ENCODE data around the gene LYPD8. TPM values are rescaled to one million over a fixed set of nuclear protein-coding genes. Genes with fewer than 3 reads are reported as not detected.
"Not testable (repeated sequence)": the region's sequence is repeated elsewhere in the genome, so short reads cannot be mapped to it uniquely, and the experiment has no call there.

Gene LYPD8, protein sequence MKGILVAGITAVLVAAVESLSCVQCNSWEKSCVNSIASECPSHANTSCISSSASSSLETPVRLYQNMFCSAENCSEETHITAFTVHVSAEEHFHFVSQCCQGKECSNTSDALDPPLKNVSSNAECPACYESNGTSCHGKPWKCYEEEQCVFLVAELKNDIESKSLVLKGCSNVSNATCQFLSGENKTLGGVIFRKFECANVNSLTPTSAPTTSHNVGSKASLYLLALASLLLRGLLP
- total RNA-seq, result not detected

DNA sequence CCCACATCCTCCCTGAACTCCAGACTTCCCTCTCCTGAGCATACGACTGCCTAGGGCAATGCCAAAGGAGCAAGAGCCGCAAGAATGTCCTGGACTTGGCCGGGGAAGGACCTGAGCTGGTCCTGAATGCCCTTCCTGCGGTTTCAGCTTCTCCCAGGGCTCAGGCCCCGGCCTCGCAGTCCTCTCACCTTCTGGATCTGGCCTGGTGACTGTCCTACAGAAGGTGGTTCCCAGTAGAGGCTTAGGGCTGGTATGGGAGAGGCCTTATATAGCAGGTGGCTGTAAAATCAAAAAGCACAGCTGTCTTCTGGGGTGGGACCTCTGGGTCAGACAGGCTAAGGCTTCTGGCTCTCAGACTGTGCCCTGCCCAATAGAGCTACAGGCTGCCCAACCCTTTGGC lies at the start of gene LYPD8:
Gene LYPD8, minus strand, starts transcription at position 243 of the 400 bp plus-strand sequence. CDS start 4,678 bp downstream, outside the sequence.
- DNase-seq (ENCODE audit: low spot score), result no peak
- no peak for ATAC-seq

DNA sequence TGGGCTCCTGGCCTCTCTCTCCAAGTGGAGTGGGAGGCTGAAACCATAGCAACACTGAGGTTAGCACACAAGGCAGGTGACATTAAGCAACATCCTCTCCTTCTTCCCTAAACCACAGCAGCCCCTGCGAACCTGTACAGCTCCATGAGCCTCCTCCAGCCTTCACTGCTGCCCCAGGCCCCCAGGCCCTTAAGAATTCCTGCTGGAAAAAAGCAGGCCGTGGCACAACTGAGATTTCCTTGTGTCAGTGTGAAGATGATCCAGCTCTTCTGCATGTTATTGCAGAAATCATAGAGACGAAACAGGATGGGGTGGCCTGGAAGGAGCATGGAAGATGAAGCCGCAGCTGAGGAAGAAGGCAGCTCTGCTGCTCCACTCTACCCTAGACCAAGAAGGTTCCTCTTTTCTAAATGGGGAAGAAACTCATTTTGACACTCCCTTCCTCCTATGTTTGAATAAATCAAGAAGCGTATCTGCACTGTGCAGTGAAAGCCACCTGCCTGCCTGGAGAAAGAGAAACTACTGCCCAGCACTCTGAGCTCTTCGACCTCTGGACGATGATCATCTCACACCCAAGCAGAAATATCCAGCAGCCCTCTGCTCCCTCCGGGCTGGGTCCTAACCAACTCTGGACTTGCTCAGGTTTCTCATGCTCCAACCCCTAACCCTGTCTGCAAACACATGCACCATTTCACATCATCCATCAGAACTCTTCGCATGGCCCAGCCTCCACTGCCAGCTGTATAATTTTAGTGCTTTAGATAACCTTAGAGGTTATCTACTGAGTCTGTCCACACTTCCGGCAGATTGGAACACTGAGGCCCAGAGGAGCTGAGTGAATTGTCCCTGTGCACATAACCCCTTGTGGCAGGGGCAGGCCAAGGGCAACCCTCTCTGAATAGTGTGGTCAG lies 49.5 kb upstream of the LYPD8 start:
- peak; percentile 44 for DNase-seq (ENCODE audit: low spot score)

DNA sequence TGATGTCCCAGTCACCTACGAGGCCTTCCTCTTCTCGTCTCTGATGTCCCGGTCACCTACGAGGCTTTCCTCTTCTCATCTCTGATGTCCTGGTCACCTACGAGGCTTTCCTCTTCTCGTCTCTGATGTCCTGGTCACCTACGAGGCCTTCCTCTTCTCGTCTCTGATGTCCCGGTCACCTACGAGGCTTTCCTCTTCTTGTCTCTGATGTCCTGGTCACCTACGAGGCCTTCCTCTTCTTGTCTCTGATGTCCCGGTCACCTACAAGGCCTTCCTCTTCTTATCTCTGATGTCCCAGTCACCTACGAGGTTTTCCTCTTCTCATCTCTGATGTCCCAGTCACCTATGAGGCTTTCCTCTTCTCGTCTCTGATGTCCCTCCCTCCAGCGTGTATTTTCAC lies 47.9 kb upstream of the LYPD8 start:
- ATAC-seq, result not testable (repeated sequence)
- DNase-seq (ENCODE audit: low spot score), result peak; percentile 29

More for the DNA sequence above, 49.5 kb upstream of the LYPD8 start:
- peak; percentile 66 for ATAC-seq

DNA sequence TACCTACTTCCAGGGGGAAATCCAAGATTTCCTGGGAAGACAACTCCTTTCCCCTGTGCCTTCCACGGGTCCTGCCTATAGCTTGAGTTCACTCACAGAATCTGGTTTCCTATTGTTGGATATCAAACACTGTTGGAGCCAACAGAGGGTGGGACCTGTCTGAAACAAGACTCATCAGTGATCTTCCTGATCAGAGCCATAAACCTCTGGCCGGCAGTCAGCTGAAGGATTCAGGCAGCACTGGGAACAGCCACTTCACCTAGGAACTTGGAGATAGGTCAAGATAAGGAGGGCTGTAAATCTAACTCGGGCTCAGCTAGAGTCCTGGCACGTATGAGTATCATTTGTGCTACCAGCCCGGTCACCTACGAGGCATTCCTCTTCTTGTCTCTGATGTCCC lies 46.9 kb upstream of the LYPD8 start:
- no peak for ATAC-seq
- peak; percentile 22 for DNase-seq (ENCODE audit: low spot score)

DNA sequence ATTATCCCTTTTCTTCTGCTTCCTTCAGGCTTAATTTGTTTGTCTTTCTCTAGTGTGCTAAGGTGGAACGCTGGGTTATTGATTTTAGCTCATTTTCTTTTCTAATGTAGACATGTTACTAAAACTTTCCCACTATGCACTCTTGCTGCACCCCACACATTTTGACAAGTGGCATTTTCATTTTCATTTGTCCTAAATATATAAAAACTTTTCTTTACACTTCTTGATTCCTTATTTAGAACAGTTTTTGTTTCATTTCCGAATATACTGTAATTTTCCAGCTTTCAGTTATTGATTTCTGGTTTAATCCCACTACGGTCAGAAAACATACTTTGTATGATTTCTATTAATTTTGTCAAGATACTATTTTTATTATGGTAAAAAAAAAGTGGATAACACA lies 44.9 kb upstream of the LYPD8 start:
- ATAC-seq (no peak), DNase-seq (ENCODE audit: low spot score) (no peak)

DNA sequence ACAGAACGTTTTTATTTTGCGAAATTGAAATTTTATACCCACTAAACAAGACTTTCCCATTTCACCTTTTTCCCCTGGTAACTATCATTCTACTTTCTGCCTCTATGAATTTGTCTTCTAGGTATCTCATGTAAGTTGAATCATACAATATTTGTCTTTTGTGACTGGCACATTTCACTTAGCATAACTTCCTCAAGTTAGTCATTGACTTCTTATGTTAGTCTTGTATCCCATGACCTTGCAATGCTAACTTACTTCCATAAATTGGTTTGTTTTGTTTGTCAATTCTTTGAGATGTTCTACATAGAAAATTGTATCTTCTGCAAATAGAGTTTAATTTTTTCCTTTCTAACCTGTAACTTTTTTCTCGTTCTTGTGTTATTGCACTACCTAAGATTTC lies 43.2 kb upstream of the LYPD8 start:
- DNase-seq (ENCODE audit: low spot score) (no peak), ATAC-seq (no peak)

DNA sequence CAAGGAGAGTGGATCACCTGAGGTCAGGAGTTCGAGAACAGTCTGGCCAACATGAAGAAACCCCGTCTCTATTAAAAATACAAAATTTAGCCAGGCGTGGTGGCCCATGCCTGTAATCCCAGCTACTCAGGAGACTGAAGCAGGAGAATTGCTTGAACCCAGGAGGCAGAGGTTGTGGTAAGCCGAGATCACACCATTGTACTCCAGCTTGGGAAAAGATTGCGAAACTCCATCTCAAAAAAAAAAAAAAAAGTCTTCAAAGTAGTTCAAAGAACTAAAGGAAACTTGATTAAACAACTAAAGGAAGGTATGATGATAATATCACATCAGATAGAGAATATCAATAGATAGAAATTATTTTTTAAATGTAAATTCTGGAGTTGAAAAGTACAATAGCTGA lies 39.1 kb upstream of the LYPD8 start:
- not testable (repeated sequence) for ATAC-seq; DNase-seq (ENCODE audit: low spot score)

DNA sequence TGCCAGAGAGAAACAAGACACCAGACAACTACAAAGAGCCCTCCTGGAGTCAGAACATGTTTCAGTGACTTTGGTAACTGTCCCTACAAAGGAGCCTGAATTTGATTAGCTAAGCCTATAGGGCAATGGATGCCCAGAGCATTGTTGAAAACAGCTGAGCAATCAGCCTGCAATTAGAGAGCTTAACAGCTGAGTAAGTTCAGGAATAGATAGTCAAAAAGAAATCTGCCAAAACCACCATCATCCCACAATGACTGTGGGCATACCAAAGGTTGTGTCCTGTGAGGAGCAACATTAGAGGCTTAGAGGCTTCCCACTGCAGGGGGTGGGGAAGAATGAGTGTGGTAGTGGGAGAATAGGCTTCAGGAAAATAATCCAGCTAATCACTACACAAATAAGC lies 38.0 kb upstream of the LYPD8 start:
- ATAC-seq (no peak), DNase-seq (ENCODE audit: low spot score) (no peak)

DNA sequence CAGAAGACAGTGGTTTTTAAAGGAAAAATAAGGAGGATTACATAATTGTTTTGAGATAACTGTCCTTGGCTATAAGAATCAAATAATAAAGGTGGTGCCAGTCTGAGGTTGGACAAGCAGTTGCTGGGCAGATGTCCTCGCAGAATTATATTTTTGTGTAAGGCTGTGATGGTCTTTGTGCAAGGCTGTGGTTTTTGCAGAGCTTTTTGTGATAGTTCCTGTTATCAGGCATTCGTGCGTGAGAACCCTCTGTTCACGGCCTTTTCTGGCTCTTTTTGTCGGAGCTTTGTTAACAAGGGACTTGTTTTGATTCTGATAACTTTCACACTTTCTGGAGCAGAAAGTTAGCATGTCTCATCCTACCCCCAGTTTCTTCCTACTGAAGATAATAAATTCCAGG lies 36.8 kb upstream of the LYPD8 start:
- no peak for ATAC-seq

DNA sequence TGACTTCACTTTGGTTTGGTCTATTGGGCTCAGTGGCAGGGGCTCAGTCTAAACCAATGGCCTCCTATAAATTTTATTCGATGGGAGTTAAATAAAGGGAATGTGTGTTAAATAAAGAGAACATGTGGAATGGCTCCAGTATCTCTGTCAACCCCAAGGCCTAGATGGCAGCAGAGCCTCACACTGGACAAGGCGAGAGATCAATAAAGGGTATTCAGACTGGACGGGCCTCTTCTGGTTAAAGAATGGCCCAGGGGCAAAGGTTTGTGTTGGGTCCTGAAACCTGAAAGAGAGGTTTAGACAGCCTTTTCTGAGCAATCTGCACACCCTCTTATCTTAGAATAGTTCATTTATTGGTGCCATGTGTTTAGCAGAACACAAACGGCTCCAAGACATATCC lies 35.5 kb upstream of the LYPD8 start:
- ATAC-seq (peak; percentile 96), DNase-seq (ENCODE audit: low spot score) (no peak)

More for the DNA sequence above, 36.8 kb upstream of the LYPD8 start:
- no peak for DNase-seq (ENCODE audit: low spot score)

DNA sequence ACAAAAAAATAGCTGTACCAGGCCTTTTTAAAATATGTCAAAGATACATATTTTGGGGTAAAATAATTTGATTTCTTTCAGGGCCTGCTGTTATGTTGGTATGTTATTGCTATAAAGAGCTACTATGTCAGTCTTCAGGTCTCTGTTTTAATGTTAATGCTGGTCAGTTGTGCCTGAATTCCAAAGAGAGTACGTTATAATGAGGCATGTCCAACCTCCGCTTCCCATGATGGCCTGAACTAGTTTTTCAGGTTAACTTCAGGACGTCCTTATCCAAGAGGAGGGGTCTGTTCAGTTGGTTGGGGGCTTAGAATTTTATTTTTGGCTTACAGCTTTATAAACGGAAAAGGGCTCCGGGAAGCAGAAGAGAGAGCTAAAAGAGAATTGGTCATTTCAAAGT lies 34.9 kb upstream of the LYPD8 start:
- ATAC-seq, result no peak
- DNase-seq (ENCODE audit: low spot score), result no peak

DNA sequence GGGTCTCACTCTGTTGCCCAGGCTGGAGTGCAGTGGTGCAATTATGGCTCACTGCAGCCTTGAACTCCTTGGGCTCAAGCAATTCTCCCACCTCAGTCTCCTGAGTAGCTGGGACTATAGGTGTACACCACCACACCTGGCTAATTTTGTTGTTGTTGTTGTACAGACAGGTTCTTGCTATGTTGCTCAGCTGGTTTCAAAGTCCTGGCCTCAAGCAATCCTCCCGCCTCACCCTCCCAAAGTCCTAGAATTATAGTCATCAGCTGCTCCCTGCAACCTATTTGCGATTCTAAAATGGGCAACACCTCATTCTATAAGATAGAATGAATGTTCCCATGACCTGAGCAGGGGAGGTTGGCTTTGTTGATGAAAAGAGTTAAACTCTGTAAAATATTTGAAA lies 33.8 kb upstream of the LYPD8 start:
- not testable (repeated sequence) for ATAC-seq; DNase-seq (ENCODE audit: low spot score)

DNA sequence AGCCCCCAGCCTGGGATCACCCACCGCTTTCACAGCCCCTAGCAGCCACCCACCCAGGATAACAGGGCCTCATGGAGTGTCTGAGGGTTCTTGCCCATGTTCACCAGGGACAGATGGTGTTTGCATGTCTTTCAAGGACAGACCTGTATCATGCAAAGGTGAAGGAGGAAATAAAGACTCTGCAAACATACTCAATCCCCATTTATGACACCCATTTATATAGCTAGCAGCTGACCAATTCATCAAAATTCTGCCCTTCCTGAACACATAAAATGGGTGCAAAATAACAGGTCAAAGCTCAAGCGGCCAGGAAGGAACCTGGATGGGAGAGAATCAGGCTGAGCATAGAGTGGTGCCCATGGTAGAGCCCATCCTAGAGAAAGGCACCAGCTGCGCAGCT lies 32.8 kb upstream of the LYPD8 start:
- DNase-seq (ENCODE audit: low spot score) (no peak), ATAC-seq (no peak)

DNA sequence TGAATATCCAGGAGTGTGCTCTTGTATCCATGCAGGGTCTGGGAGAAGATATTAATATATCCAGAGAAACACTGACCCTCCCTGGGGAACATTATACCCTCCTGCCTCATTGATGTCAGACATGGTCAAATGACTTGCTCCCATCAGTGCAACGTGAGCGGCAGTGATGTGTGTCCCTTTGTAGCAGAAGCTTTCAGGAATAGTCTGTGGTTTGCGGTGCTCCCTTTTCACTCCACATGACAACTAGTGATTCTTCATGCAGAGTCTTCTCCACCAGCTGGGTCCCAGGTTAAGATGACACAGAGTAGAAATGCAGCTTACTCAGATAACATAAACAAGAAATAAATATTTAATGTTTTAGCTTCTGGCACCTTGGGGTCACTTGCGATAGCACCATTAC lies 31.9 kb upstream of the LYPD8 start:
- DNase-seq (ENCODE audit: low spot score) (no peak), ATAC-seq (no peak)

DNA sequence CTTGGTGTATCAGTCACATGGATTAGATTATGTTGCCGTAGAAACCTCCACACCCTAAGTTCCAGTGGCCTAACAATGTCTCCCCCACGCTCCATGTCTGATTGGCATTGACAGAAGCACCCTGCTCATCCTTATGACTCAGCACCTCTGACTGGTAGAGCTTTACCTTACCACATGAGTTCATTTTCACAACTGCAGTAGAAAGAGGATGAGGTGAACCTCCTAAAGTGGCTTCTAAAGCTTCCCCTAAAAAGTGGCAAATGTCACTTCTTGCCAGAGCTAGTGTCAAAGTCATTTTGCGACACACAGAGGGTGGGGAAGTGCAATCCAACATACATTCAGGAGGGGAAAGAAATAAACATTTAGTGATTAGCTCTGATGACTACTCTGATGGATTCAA lies 30.6 kb upstream of the LYPD8 start:
- no peak for DNase-seq (ENCODE audit: low spot score)

DNA sequence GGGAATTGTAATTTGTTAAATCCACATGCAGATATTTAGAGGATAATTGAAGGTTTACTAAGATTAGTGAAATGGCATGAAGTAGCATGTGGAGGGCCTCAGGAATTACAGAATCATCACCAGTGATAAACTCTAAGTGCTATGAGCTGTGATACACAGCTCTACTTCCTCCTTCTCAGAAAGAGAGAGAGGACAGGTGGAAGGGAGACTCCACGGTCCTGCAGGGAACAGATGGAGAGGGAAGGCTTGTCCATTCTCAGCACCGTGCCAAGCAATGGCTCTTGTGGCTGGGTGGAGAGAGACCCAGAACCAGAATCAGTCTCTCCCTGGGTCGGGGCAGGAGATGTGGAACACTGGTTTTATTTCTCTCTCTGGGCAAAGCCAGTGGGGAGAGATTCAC lies 27.8 kb upstream of the LYPD8 start:
- DNase-seq (ENCODE audit: low spot score) (no peak), ATAC-seq (no peak)

More for the DNA sequence above, 30.6 kb upstream of the LYPD8 start:
- no peak for ATAC-seq

DNA sequence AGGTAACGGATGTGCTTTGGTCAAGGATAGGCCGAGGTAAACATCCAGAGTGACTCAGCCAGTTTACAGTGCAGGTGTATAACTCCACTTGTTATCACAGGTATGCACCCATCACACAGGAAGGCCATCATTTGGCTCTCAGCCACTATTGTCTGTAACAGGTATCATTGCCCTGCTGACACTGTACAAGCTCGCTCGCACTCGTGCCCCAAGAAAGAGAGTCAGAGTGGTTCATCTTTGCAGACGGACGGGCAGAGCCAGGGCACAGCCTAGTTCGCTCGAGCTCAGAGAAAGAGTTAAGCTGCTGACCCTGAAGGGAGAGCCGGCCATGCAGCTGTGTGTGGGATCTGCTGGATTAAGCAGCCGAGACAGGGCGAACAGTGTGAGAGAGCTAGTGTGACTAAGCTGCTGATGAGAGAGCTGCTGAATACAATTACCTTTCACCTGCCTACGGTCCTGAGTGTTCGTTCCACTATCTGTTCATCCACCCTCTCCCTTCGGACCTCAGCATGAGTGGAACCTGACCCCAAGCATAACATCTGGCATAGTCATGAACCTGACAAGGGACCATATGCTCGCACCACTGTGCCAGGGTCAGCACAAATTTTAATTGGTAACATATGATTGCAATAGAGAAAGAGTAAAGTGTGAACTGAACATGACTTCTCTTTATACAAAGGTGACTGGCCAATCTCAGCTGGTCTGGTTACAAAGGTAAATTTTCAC lies 27.0 kb upstream of the LYPD8 start:
- ATAC-seq (no peak), DNase-seq (ENCODE audit: low spot score) (no peak)

DNA sequence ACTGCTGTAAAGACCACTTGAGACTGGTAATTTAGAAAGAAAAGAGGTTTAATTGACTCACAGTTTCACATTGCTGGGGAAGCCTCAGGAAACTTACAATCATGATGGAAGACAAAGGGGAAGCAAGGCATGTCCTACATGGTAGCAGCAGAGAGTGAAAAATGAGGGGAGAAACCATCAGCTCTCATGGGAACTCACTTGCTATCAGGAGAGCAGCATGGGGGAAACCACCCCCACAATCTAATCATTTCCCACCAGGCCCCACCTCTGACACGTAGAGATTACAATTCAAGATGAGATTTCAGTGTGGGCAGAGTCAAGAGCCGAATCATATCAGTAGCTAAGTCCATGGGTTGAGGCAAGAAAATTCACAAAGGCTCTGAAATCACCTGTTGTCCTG lies 23.8 kb upstream of the LYPD8 start:
- no peak for ATAC-seq
- DNase-seq (ENCODE audit: low spot score), result no peak

DNA sequence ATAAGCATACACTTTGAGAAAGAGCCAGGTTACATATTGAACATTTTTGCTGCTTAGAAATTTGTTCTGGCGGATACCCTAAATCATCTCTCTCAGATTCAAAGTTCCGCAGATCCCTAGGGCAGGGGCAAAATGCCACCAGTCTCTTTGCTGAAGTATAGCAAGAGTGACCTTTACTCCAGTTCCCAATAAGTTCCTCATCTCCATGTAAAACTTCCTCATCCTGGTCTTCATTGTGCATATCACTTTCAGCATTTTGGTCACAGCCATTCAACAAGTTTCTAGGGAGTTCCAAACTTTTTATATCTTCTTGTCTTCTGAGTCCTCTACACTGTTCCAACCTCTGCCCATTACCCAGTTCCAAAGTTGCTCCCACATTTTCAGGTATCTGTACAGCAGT lies 23.3 kb upstream of the LYPD8 start:
- DNase-seq (ENCODE audit: low spot score) (no peak), ATAC-seq (no peak)

DNA sequence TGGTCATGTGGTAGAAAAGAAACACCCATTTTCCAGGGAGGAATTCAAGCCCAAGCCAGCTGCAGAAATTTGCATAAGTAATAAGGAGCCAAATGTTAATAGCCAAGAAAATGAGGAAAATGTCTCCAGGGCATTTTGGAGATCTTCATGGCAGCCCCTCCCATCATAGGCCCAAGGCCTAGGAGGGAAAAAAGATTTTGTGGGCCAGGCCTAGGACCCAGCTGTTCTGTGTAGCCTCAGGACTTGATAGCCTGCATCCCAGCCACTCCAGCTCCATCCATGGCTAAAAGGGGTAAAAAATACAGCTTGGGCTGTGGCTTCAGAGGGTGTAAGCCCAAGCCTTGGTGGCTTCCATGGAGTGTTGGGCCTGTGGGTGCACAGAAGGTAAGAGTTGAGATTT lies 21.4 kb upstream of the LYPD8 start:
- DNase-seq (ENCODE audit: low spot score) (no peak), ATAC-seq (no peak)

DNA sequence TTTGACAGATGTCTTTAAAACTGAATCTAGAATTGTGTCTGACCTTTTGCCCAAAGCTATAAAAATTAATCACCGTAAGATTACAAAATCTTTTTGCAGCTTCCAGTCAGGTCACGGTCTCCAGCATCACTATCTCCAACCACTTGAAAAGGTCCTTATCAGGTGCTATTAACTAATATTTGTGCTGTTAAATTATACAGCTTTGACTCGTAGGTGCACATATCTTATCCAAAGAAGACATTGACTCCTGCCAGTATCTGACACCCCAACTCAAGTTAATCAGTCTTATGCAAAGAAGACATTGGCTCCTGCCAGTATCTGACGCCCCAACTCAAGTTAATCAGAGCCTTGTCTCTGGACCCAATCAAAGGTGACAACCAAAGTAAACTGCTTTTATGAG lies 19.9 kb upstream of the LYPD8 start:
- ATAC-seq (no peak), DNase-seq (ENCODE audit: low spot score) (no peak)

DNA sequence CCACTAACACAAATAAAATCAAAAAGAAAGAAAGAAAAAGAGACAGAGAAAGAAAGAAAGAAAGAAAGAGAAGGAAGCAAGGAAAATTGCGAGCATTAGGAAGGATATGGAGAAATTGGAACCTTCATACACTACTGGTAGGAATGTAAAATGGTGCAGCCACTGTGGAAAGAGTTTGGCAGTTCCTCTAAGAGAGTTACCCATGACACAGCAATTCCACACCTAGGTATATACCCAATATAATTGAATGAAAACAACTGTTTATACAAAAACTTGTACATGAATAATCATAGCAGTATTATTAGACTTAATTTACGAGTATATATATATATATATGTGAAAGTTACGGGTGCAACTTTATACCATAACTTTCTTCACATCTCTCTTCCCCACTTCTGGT lies 4.1 kb upstream of the LYPD8 start:
- no peak for ATAC-seq
- DNase-seq (ENCODE audit: low spot score), result no peak
